Panc1 (cell line): ENCODE data around the gene CCNJL. TPM values are rescaled to one million over a fixed set of nuclear protein-coding genes. Genes with fewer than 3 reads are reported as not detected.

ENCODE experiments used
- ATAC-seq: fragments of 200-7000 bp; cut with Tn5 transposase; 2 replicates; pipeline ENCODE4 v1.9.1; 2020; ENCODE audit warnings: mild to moderate bottlenecking, moderate library complexity
- BruUV-seq: library from RNA; stranded (reverse); fragments of 400-500 nt; replicated peaks from 2 replicates; lab custom pipeline; 2021; lab: Mats Ljungman, UMichigan
- CTCF ChIA-PET: fragments of 300-600 bp; sonication (Branson Sonifier 250); formaldehyde crosslinking; loops from one replicate; lab custom pipeline; 2022; ENCODE audit warnings: antibody characterized with exemption; lab: Charles Lee
- POLR2A ChIA-PET: fragments of 300-600 bp; sonication (Branson Sonifier 250); formaldehyde crosslinking; loops from one replicate; lab custom pipeline; 2022; ENCODE audit warnings: antibody characterized with exemption; lab: Charles Lee
- DNase-seq: peaks from one replicate; pipeline ENCODE4 v3.0.0-alpha.2; 2010; ENCODE audit warnings: low read depth, low spot score
- H3K27ac ChIP-seq: 2 replicates; pipeline ENCODE4 v1.5.1; 2011; ENCODE audit warnings: mild to moderate bottlenecking, low read length, inconsistent platforms
- H3K27me3 ChIP-seq: fragments of 200-500 bp; sonication (Bioruptor generic); 2 replicates; pipeline ENCODE4 v1.6.0; 2014; ENCODE audit warnings: low read length, inconsistent platforms; ENCODE audit not compliant: control insufficient read depth, insufficient read depth
- H3K36me3 ChIP-seq: fragments of 200-500 bp; sonication (Bioruptor generic); 2 replicates; pipeline ENCODE4 v1.5.1; 2014; ENCODE audit warnings: inconsistent platforms, mild to moderate bottlenecking, low read length, moderate library complexity; ENCODE audit not compliant: control insufficient read depth, insufficient read depth
- H3K4me1 ChIP-seq: 2 replicates; pipeline ENCODE4 v1.5.1; 2011; ENCODE audit warnings: inconsistent platforms, mild to moderate bottlenecking, low read length, moderate library complexity; ENCODE audit not compliant: control insufficient read depth, insufficient read depth
- H3K4me3 ChIP-seq, 2 experiments: 2 replicates each; pipeline ENCODE4 v1.5.1; 2011 to 2012; ENCODE audit warnings: low read depth in 2 of 2, low read length in 2 of 2, mild to moderate bottlenecking in 2 of 2, inconsistent platforms in 1 of 2, moderate library complexity in 1 of 2
- H3K9me3 ChIP-seq: fragments of 200-500 bp; sonication (Bioruptor generic); 2 replicates; pipeline ENCODE4 v1.5.1; 2014; ENCODE audit warnings: low read depth, mild to moderate bottlenecking, inconsistent platforms, low read length, moderate library complexity; ENCODE audit not compliant: control insufficient read depth, insufficient read depth
- CTCF ChIP-seq: fragments of 450-650 bp; IDR thresholded peaks from 2 replicates; pipeline ENCODE4 v1.5.1; 2017; ENCODE audit warnings: mild to moderate bottlenecking
- POLR2AphosphoS5 ChIP-seq: IDR thresholded peaks from 2 replicates; pipeline ENCODE4 v1.6.1; 2012; ENCODE audit warnings: mild to moderate bottlenecking, low read depth, low read length, moderate library complexity
- REST ChIP-seq, 2 experiments: IDR thresholded peaks; 2 replicates each; pipeline ENCODE4 v1.6.1; 2011 to 2012; ENCODE audit warnings: low read depth in 2 of 2, control low read depth in 1 of 2, low read length in 1 of 2, mild to moderate bottlenecking in 1 of 2, moderate library complexity in 1 of 2; ENCODE audit not compliant: insufficient read depth in 1 of 2
- SIN3A ChIP-seq: IDR thresholded peaks from 2 replicates; pipeline ENCODE4 v1.6.1; 2012; ENCODE audit warnings: low read depth, mild to moderate bottlenecking, low read length, moderate library complexity, borderline replicate concordance; ENCODE audit not compliant: insufficient read depth
- TCF7L2 ChIP-seq: IDR thresholded peaks from 2 replicates; pipeline ENCODE4 v1.6.1; 2011; ENCODE audit warnings: mild to moderate bottlenecking, low read depth, low read length, inconsistent platforms
- in situ Hi-C: cut with HindIII; loops from 2 replicates; pipeline ENCODE4 v1.10.0; 2016; ENCODE audit warnings: low sequenced_read_pairs, low pct_unique_long_range_greater_than_20kb
- intact Hi-C: fragments of 100-400 bp; cut with micrococcal nuclease; formaldehyde crosslinking; loops from one replicate; pipeline ENCODE4 v1.10.0; 2022; ENCODE audit not compliant: unreplicated experiment
- total RNA-seq: library from RNA; stranded (reverse); gene quantifications from one replicate; pipeline ENCODE4 v1.2.1, GENCODE V29; 2021; ENCODE audit not compliant: unreplicated experiment

Gene CCNJL
- total RNA-seq, 1 experiment from 2014 or later, result 35.0 TPM

- ChIA-PET POLR2A (interaction anchor here (0.6 kb wide), 1 partner anchor 343 kb away, joined by 6 read pairs; no protein-coding TSS in a partner anchor), CTCF (interaction anchor here (0.6 kb wide), 2 partner anchors 53 to 66 kb away, joined by 4 to 5 read pairs; no protein-coding TSS in a partner anchor)
- no peaks in the 10 kb centered on the region for H3K9me3 ChIP-seq
- H3K27ac ChIP-seq, result no peak overlapping the region
- no TSS peak for BruUV-seq
- in situ Hi-C loops (loop anchor here (10.0 kb wide), 1 partner anchor 168 kb away; no protein-coding TSS in a partner anchor), intact Hi-C loops (no loop called here)
- H3K36me3 ChIP-seq, result no peaks in the 10 kb centered on the region
- no peaks in the 10 kb centered on the region for H3K4me1 ChIP-seq
- no peak for ATAC-seq
- no peak for TF ChIP-seq TCF7L2
- no peak for TF ChIP-seq SIN3A
- no peak for TF ChIP-seq CTCF
- DNase-seq, result no peak
- no peaks in the 10 kb centered on the region for H3K27me3 ChIP-seq
- H3K4me3 ChIP-seq, result no peak overlapping the region
Observed at GRCh38 chr5:160352308-160352707, 39.9 kb upstream of the CCNJL start.

- TF ChIP-seq POLR2AphosphoS5 (no peak), TCF7L2 (no peak), SIN3A (no peak), CTCF (no peak), REST (IDR thresholded peaks at IDR 0.05; ENCODE audit: insufficient read depth in 1 of 2, low read depth in 2 of 2, low read length in 1 of 2) (no peak)
- peaks cover 2% of the 10 kb centered on the region; the same call in 1 of the 2 replicates for H3K4me1 ChIP-seq
- ATAC-seq (no peak), DNase-seq (no peak)
- ChIA-PET CTCF (interaction anchor here (0.6 kb wide), 1 partner anchor 125 kb away, joined by 4 read pairs; no protein-coding TSS in a partner anchor), POLR2A (no interaction called here)
- in situ Hi-C loops, result loop anchor here (10.0 kb wide), 1 partner anchor 165 kb away; no protein-coding TSS in a partner anchor
- H3K27ac ChIP-seq, result no peak overlapping the region
- intact Hi-C loops, result loop anchor here (5.0 kb wide), 1 partner anchor 328 kb away; no protein-coding TSS in a partner anchor
- H3K9me3 ChIP-seq, result no peaks in the 10 kb centered on the region
- BruUV-seq, result no TSS peak
- no peaks in the 10 kb centered on the region for H3K36me3 ChIP-seq
- no peaks in the 10 kb centered on the region for H3K27me3 ChIP-seq
- no peak overlapping the region for H3K4me3 ChIP-seq
Observed at GRCh38 chr5:160349935-160350303, 37.6 kb upstream of the CCNJL start.
